Hepatocyte (in vitro differentiated cells): Measurements from ENCODE around the gene GCNT3. TPM values are rescaled to one million over a fixed set of nuclear protein-coding genes. Genes with fewer than 3 reads are reported as not detected.

Experiments
- DNase-seq: peaks from one replicate; pipeline ENCODE4 v3.0.0-alpha.2; 2016; ENCODE audit warnings: low spot score
- H2AFZ ChIP-seq: fragments of 200-600 bp; sonication (generic); 2 replicates; pipeline ENCODE4 v1.6.0; 2016; ENCODE audit warnings: antibody characterized with exemption, mild to moderate bottlenecking
- H3K27ac ChIP-seq: fragments of 200-600 bp; sonication (generic); 2 replicates; pipeline ENCODE4 v1.5.1; 2016; ENCODE audit warnings: mild to moderate bottlenecking
- H3K27me3 ChIP-seq: fragments of 200-600 bp; sonication (generic); 2 replicates; pipeline ENCODE4 v1.6.1; 2016
- H3K36me3 ChIP-seq: fragments of 200-600 bp; sonication (generic); replicated peaks from 2 replicates; pipeline ENCODE4 v1.5.1; 2016; ENCODE audit warnings: low read depth; ENCODE audit not compliant: insufficient read depth
- H3K4me1 ChIP-seq: fragments of 200-600 bp; sonication (generic); 2 replicates; pipeline ENCODE4 v1.5.1; 2016; ENCODE audit warnings: mild to moderate bottlenecking, moderate library complexity; ENCODE audit not compliant: insufficient read depth
- H3K4me2 ChIP-seq: fragments of 200-600 bp; sonication (generic); 2 replicates; pipeline ENCODE4 v1.6.0; 2016
- H3K4me3 ChIP-seq: fragments of 200-600 bp; sonication (generic); 2 replicates; pipeline ENCODE4 v1.5.1; 2016; ENCODE audit warnings: mild to moderate bottlenecking
- H3K79me2 ChIP-seq: fragments of 200-600 bp; sonication (generic); 2 replicates; pipeline ENCODE4 v1.6.0; 2017; ENCODE audit warnings: mild to moderate bottlenecking
- H3K9me2 ChIP-seq: fragments of 200-600 bp; sonication (generic); replicated peaks from 2 replicates; pipeline ENCODE4 v1.6.0; 2017; ENCODE audit warnings: mild to moderate bottlenecking; ENCODE audit not compliant: insufficient read depth
- H3K9me3 ChIP-seq: fragments of 200-600 bp; sonication (generic); 2 replicates; pipeline ENCODE4 v1.5.1; 2016; ENCODE audit warnings: low read depth, mild to moderate bottlenecking
- H4K20me1 ChIP-seq: fragments of 200-600 bp; sonication (generic); 2 replicates; pipeline ENCODE4 v1.6.0; 2016; ENCODE audit warnings: mild to moderate bottlenecking; ENCODE audit not compliant: insufficient read depth, poor library complexity, severe bottlenecking
- EZH2 ChIP-seq: fragments of 200-600 bp; sonication (generic); IDR thresholded peaks from 2 replicates; pipeline ENCODE4 v1.6.1; 2016; ENCODE audit warnings: antibody characterized with exemption, mild to moderate bottlenecking, borderline replicate concordance
- EZH2phosphoT487 ChIP-seq: fragments of 200-600 bp; sonication (generic); IDR thresholded peaks from one replicate; pipeline ENCODE4 v1.6.1; 2018; ENCODE audit warnings: antibody characterized with exemption, mild to moderate bottlenecking, low read depth, moderate library complexity; ENCODE audit not compliant: unreplicated experiment, severe bottlenecking
- WGBS: methylation state at CpG from one replicate; pipeline ENCODE4 v1.1.6; 2016; ENCODE audit warnings: low lambda C conversion rate; ENCODE audit errors: missing lambda C conversion rate; 5-methylcytosine and 5-hydroxymethylcytosine counted together
- polyA plus RNA-seq: library from polyadenylated mRNA; unstranded; fragments of >200 nt; fragmentation: Nextera tagmentation; extraction: Ambion mirVana; gene quantifications from 2 replicates; pipeline ENCODE4 v1.2.1, GENCODE V29; 2016
- total RNA-seq: library from RNA; depleted of rRNA; stranded (reverse); fragments of >200 nt; gene quantifications from 2 replicates; pipeline ENCODE4 v1.2.3, GENCODE V29; 2014
- TF ChIP-seq, protein P1 (sequence below): fragments of 200-600 bp; sonication (generic); IDR thresholded peaks from 2 replicates; pipeline ENCODE4 v1.5.1; 2016; ENCODE audit warnings: antibody characterized with exemption, mild to moderate bottlenecking; ENCODE audit not compliant: poor library complexity

The GCNT3 gene
- total and polyA plus RNA-seq, 2 experiments from 2014 or later: 19.9 to 21.6 TPM

DNA sequence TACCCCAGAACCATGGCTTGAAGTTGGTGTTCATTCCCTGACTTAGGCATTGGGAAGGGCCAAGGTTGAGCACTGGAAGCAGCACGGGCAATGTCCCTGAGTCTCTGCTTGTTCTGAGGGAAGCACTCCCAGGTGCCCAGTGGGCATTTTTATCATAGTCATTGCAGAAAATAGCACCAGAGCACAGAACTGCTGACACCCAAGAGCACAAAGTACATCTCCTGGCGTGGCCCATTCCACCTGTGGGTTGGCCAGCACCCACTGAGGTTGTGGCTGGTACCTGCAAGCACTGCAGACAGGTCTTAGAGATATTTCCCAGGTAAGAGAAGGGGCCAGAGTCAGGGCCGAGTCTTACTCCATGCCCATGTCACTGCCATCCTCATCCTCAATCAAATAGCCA, 28.5 kb upstream of the GCNT3 start:
- H3K4me3 ChIP-seq: no peak overlapping the region
- H3K4me2 ChIP-seq: no peak overlapping the region
- H3K9me2 ChIP-seq: no peaks in the 10 kb centered on the region
- no peaks in the 10 kb centered on the region for H3K4me1 ChIP-seq
- no peaks in the 10 kb centered on the region for H3K36me3 ChIP-seq
- no peak overlapping the region for H2AFZ ChIP-seq
- TF ChIP-seq, protein P1, sequence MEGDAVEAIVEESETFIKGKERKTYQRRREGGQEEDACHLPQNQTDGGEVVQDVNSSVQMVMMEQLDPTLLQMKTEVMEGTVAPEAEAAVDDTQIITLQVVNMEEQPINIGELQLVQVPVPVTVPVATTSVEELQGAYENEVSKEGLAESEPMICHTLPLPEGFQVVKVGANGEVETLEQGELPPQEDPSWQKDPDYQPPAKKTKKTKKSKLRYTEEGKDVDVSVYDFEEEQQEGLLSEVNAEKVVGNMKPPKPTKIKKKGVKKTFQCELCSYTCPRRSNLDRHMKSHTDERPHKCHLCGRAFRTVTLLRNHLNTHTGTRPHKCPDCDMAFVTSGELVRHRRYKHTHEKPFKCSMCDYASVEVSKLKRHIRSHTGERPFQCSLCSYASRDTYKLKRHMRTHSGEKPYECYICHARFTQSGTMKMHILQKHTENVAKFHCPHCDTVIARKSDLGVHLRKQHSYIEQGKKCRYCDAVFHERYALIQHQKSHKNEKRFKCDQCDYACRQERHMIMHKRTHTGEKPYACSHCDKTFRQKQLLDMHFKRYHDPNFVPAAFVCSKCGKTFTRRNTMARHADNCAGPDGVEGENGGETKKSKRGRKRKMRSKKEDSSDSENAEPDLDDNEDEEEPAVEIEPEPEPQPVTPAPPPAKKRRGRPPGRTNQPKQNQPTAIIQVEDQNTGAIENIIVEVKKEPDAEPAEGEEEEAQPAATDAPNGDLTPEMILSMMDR: no peak
- TF ChIP-seq EZH2phosphoT487: no peak
- no peak for TF ChIP-seq EZH2
- no peaks in the 10 kb centered on the region for H3K9me3 ChIP-seq
- no peaks in the 10 kb centered on the region for H4K20me1 ChIP-seq
- DNase-seq: no peak
- no peaks in the 10 kb centered on the region for H3K27me3 ChIP-seq
- no peaks in the 10 kb centered on the region for H3K79me2 ChIP-seq
- no peak overlapping the region for H3K27ac ChIP-seq
- WGBS: 86% methylated on average over 3 of the region's 3 CpGs

DNA sequence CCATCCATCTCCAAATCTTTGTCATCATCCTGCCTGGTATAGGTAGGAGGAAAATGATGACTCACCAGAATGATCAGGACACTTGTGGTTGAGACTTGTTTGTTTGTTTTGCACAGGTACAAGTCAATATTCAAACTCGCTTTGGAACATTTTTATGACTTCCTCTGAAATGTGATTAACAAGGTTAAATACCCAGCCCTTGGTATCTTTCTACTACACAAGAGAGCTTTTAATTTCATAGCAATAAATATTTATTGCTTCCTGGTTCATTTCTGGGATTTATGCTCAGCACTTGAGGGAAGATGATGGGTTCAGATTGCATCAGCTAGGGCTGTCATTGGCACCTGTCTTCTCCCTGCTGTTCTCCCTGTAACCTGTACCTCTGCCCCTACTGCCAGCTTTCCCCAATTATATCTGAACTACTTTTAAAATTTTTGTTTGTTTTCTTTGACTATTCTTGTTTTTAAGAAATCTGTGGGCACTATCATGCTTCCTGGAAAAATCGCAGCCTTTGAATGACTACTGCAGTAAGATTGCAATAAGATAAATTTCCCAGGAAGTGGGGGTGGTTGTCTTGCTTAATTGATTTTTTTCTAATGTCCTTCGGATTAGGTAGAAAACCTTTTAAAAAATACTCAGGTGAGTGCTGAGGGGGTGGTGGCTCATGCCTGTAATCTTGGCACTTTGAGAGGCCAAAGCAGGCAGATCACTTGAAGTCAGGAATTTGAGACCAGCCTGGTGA, 24.3 kb upstream of the GCNT3 start:
- H3K4me1 ChIP-seq: no peaks in the 10 kb centered on the region
- no peaks in the 10 kb centered on the region for H3K36me3 ChIP-seq
- no peak overlapping the region for H3K4me3 ChIP-seq
- H3K27ac ChIP-seq: peak overlapping the region; percentile 61
- H3K27me3 ChIP-seq: no peaks in the 10 kb centered on the region
- H4K20me1 ChIP-seq: no peaks in the 10 kb centered on the region
- no peak overlapping the region for H3K4me2 ChIP-seq
- no peaks in the 10 kb centered on the region for H3K9me3 ChIP-seq
- TF ChIP-seq, protein P1: no peak
- TF ChIP-seq EZH2phosphoT487: no peak
- no peak for TF ChIP-seq EZH2
- 51% methylated on average over 3 of the region's 3 CpGs for WGBS
- H3K79me2 ChIP-seq: no peaks in the 10 kb centered on the region
- H3K9me2 ChIP-seq: no peaks in the 10 kb centered on the region
- peak; percentile 64 for DNase-seq
- no peak overlapping the region for H2AFZ ChIP-seq

DNA sequence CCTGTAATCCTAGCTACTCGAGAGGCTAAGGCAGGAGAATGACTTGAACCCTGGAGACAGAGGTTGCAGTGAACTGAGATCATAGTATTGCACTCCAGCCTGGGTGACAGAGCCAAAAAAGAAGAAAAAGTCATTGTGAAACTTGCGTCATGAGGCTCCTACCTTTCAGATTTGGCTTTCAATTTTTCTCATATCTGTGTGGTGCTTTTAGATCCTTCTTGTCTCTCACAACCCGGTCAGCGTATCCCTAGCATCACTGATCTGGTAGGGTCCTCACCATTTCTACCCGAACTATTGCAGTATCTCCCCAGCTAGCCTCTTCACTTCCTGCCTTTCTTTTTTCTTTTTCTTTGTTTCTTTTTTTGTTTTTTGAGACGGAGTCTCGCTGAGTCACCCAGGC, 21.6 kb upstream of the GCNT3 start:
- Histone ChIP-seq H3K27ac (no peak overlapping the region), H2AFZ (no peak overlapping the region), H3K9me3 (no peaks in the 10 kb centered on the region), H3K9me2 (no peaks in the 10 kb centered on the region), H3K27me3 (no peaks in the 10 kb centered on the region), H4K20me1 (no peaks in the 10 kb centered on the region), H3K4me3 (no peak overlapping the region), H3K36me3 (no peaks in the 10 kb centered on the region), H3K4me2 (no peak overlapping the region), H3K79me2 (no peaks in the 10 kb centered on the region), H3K4me1 (peaks cover 3% of the 10 kb centered on the region)
- 94% methylated on average over 7 of the region's 7 CpGs for whole genome bisulfite sequencing
- no peak for DNase-seq
- TF ChIP-seq EZH2 (no peak), EZH2phosphoT487 (no peak)
- TF ChIP-seq, protein P1: no peak
